ENCODE results near the gene HERC2. TPM values are rescaled to one million over a fixed set of nuclear protein-coding genes. Genes with fewer than 3 reads are reported as not detected.
"Not testable (repeated sequence)": the region's sequence is repeated elsewhere in the genome, so short reads cannot be mapped to it uniquely, and the experiment has no call there.

The HERC2 gene
- total and polyA plus RNA-seq, 2 of the 8 experiments (the other 6 are each of a cell fraction or from before 2014, with no cell fraction given) = 83.0 to 88.7 TPM

DNA sequence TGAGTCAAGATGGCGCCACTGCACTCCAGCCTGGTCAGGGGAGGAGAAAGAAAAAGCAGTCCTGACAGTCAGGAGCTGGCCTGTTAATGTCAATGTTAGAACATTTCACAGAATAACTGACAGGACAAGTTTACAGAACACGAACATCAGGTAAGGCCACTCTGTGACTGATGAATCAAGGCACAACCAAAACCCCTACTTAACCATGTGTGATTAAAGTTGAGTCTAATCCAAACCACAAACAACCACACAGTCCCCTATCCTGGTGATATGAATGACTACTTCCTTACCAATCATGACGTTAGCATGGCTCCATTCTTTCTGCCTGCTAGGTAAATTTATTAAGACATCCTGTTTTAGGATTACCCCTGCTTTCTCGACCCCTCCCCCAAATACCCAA lies 124.3 kb downstream of the HERC2 start:
- H3K9me3 ChIP-seq (ENCODE audit: insufficient read depth in 2 of 2, low read depth in 1 of 2, low read length in 1 of 2); H3K4me1 ChIP-seq (replicated peaks in 1 of 4; ENCODE audit: control insufficient read depth in 3 of 4, insufficient read depth in 4 of 4, low read length in 3 of 4); CTCF ChIA-PET (ENCODE audit: partially characterized antibody); H3K23me2 ChIP-seq (ENCODE audit: low read depth, low read length); DNase-seq (ENCODE audit: low read depth in 1 of 2, low spot score in 2 of 2); H4K20me1 ChIP-seq (replicated peaks in 1 of 2; ENCODE audit: control insufficient read depth in 1 of 2, insufficient read depth in 2 of 2, low read length in 2 of 2); H3K4me2 ChIP-seq (ENCODE audit: insufficient read depth in 1 of 2, low read depth in 2 of 2, low read length in 2 of 2); H3K18ac ChIP-seq (ENCODE audit: extremely low read depth, low read length); H3K79me1 ChIP-seq (ENCODE audit: low read depth, low read length); H2BK20ac ChIP-seq (ENCODE audit: low read length); H2BK120ac ChIP-seq (replicated peaks; ENCODE audit: low read depth, low read length); H3K56ac ChIP-seq (replicated peaks; ENCODE audit: insufficient read length, low read depth, low read length); H3K4me3 ChIP-seq (ENCODE audit: extremely low read depth in 1 of 4, insufficient read depth in 2 of 4, low read depth in 3 of 4, low read length in 4 of 4); H4K91ac ChIP-seq (replicated peaks; ENCODE audit: insufficient read length, low read length); H2BK5ac ChIP-seq (ENCODE audit: low read depth, low read length); H3K27ac ChIP-seq (ENCODE audit: low read depth, low read length); H3K14ac ChIP-seq (ENCODE audit: insufficient read length); H2BK15ac ChIP-seq (ENCODE audit: low read length); H4K5ac ChIP-seq (ENCODE audit: insufficient read length, low read depth, low read length); H3K79me2 ChIP-seq (ENCODE audit: control insufficient read depth in 1 of 2, insufficient read depth in 2 of 2, low read length in 2 of 2); H3K23ac ChIP-seq (ENCODE audit: insufficient read length); H4K8ac ChIP-seq (ENCODE audit: extremely low read depth, insufficient read depth, low read length); H2AK5ac ChIP-seq (ENCODE audit: low read depth, low read length); H3K9ac ChIP-seq (replicated peaks in 1 of 4; ENCODE audit: extremely low read depth in 1 of 4, low read depth in 3 of 4, low read length in 3 of 4); H2AFZ ChIP-seq (ENCODE audit: low read length); H3K27me3 ChIP-seq (replicated peaks in 1 of 4; ENCODE audit: control insufficient read depth in 3 of 4, extremely low read depth in 1 of 4, insufficient read depth in 3 of 4, low read length in 3 of 4); FAIRE-seq; POLR2A ChIA-PET (ENCODE audit: partially characterized antibody); H3K4ac ChIP-seq (replicated peaks; ENCODE audit: insufficient read length, low read depth, low read length); H2BK12ac ChIP-seq (ENCODE audit: low read depth, low read length): not testable (repeated sequence)
- WGBS, 2 experiments (ENCODE audit: extremely low coverage in 1 of 2, insufficient coverage in 1 of 2, insufficient read length in 1 of 2, insufficient replicate concordance in 2 of 2, low coverage in 1 of 2, low lambda C conversion rate in 2 of 2, missing lambda C conversion rate in 1 of 2) = 89% methylated on average over 3 of the region's 4 CpGs; no CpG with 5 or more reads in 1 of the 2 experiments
- peaks cover 0 to 21% (median 11%) of the 10 kb centered on the region in 4 experiments; a peak in 5 of 8 replicates for H3K36me3 ChIP-seq (ENCODE audit: control insufficient read depth in 2 of 4, insufficient read depth in 4 of 4, low read length in 3 of 4)

DNA sequence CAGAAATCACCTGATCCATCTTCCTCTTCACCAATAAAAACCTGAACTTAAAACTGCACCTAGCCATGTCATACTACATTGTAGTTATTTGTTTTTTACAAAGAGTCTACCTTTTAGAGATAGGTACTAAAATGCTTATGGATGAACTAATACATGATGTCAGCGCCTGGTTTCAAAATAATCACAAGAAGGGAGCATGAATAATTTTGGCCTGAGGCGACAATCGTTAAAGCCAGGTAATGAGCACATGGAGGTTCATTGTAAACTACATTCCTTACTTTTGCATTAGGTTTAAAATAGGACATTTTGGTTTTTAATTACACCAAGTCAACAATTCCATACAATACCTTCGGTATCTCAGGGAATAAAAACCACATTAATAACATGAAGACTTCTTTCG lies 125.4 kb downstream of the HERC2 start:
- H3K23ac ChIP-seq (ENCODE audit: insufficient read length); H3K4me2 ChIP-seq (ENCODE audit: insufficient read depth in 1 of 2, low read depth in 2 of 2, low read length in 2 of 2); POLR2A ChIA-PET (ENCODE audit: partially characterized antibody); H4K8ac ChIP-seq (ENCODE audit: extremely low read depth, insufficient read depth, low read length); H3K4me1 ChIP-seq (replicated peaks in 1 of 4; ENCODE audit: control insufficient read depth in 3 of 4, insufficient read depth in 4 of 4, low read length in 3 of 4); H3K18ac ChIP-seq (ENCODE audit: extremely low read depth, low read length); H2BK15ac ChIP-seq (ENCODE audit: low read length); H2BK120ac ChIP-seq (replicated peaks; ENCODE audit: low read depth, low read length); H3K23me2 ChIP-seq (ENCODE audit: low read depth, low read length); H3K9me3 ChIP-seq (ENCODE audit: insufficient read depth in 2 of 2, low read depth in 1 of 2, low read length in 1 of 2); H4K5ac ChIP-seq (ENCODE audit: insufficient read length, low read depth, low read length); H3K56ac ChIP-seq (replicated peaks; ENCODE audit: insufficient read length, low read depth, low read length); H3K14ac ChIP-seq (ENCODE audit: insufficient read length); FAIRE-seq; H4K20me1 ChIP-seq (replicated peaks in 1 of 2; ENCODE audit: control insufficient read depth in 1 of 2, insufficient read depth in 2 of 2, low read length in 2 of 2); H2AK5ac ChIP-seq (ENCODE audit: low read depth, low read length); H3K4ac ChIP-seq (replicated peaks; ENCODE audit: insufficient read length, low read depth, low read length); H3K79me1 ChIP-seq (ENCODE audit: low read depth, low read length); H3K79me2 ChIP-seq (ENCODE audit: control insufficient read depth in 1 of 2, insufficient read depth in 2 of 2, low read length in 2 of 2); H4K91ac ChIP-seq (replicated peaks; ENCODE audit: insufficient read length, low read length); H2AFZ ChIP-seq (ENCODE audit: low read length); H2BK20ac ChIP-seq (ENCODE audit: low read length); H2BK12ac ChIP-seq (ENCODE audit: low read depth, low read length); CTCF ChIA-PET (ENCODE audit: partially characterized antibody); H3K4me3 ChIP-seq (ENCODE audit: extremely low read depth in 1 of 4, insufficient read depth in 2 of 4, low read depth in 3 of 4, low read length in 4 of 4); H3K27ac ChIP-seq (ENCODE audit: low read depth, low read length); H3K9ac ChIP-seq (replicated peaks in 1 of 4; ENCODE audit: extremely low read depth in 1 of 4, low read depth in 3 of 4, low read length in 3 of 4); H2BK5ac ChIP-seq (ENCODE audit: low read depth, low read length); H3K27me3 ChIP-seq (replicated peaks in 1 of 4; ENCODE audit: control insufficient read depth in 3 of 4, extremely low read depth in 1 of 4, insufficient read depth in 3 of 4, low read length in 3 of 4); DNase-seq (ENCODE audit: low read depth in 1 of 2, low spot score in 2 of 2): not testable (repeated sequence)
- peaks cover 0 to 25% (median 12%) of the 10 kb centered on the region in 4 experiments; a peak in 5 of 8 replicates for H3K36me3 ChIP-seq (ENCODE audit: control insufficient read depth in 2 of 4, insufficient read depth in 4 of 4, low read length in 3 of 4)
- WGBS, 2 experiments (ENCODE audit: extremely low coverage in 1 of 2, insufficient coverage in 1 of 2, insufficient read length in 1 of 2, insufficient replicate concordance in 2 of 2, low coverage in 1 of 2, low lambda C conversion rate in 2 of 2, missing lambda C conversion rate in 1 of 2) = 94% methylated on average over 5 of the region's 5 CpGs; no CpG with 5 or more reads in 1 of the 2 experiments
